ENCODE results near the gene UCHL3. TPM values are rescaled to one million over a fixed set of nuclear protein-coding genes. Genes with fewer than 3 reads are reported as not detected.

UCHL3 gene
- polyA plus RNA-seq, 3 donors, result 22.4 to 66.8 (median 51.8) TPM

DNA sequence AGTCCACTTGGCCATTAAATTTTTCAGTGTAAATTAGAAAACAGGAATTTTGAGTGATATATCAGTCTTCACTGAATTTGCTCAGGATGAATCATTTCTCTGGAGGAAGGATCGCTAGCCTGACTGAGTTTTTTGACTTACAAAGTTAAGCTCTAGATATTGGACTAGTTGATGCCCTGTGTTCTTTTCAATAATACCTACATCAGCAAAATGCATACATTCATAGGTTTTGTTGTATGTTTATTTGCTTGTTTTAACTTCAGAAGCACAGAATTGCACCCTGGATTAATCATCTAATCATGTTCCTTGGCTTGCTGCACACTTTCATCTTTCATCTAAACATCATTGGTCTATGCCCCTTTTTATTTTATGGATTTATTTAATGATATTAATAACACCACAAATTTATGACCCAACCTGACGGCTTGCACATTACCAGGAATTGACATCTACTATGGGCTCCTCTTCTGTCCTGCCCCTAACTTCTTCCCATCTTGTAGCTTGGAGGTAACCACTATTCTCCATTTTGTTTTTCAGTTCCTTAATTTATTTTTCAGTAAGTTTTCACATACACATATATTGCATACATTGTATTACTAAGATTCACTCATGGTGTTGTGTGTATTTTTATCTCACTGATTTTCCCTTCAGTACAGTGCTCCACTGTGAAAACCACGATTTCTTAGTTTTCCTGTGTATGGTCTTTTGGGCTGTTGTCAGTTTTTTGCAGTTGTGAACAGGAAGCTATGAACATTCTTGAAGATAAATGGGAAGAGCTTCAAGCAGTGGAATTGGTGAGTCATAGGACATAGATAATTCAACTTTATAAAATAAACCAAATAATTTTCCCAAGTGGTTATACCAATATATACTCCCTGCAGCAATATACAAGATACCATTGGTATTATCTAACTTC, 35.3 kb upstream of the UCHL3 start:
- H3K27me3 Mint-ChIP-seq (ENCODE audit: low read depth in 3 of 3), result no peaks in the 10 kb centered on the region
- H3K27ac ChIP-seq (ENCODE audit: low read depth in 1 of 2, low read length in 2 of 2), result no peak overlapping the region
- H3K4me3 Mint-ChIP-seq, result no peak overlapping the region
- H2AFZ ChIP-seq (ENCODE audit: insufficient read depth, low read depth, low read length, poor library complexity, severe bottlenecking), result no peak overlapping the region
- no CpG with 5 or more reads among the region's 3 CpGs for WGBS (ENCODE audit: insufficient coverage)
- no peak for DNase-seq
- intact Hi-C loops (cut with micrococcal nuclease), result no loop called here
- peaks cover 24 to 25% of the 10 kb centered on the region in 2 donors for H3K4me1 ChIP-seq (ENCODE audit: control insufficient read depth in 1 of 2, insufficient read depth in 2 of 2, low read length in 2 of 2)
- H4K20me1 ChIP-seq (ENCODE audit: insufficient read depth, low read length), result no peaks in the 10 kb centered on the region
- H3K9me3 ChIP-seq (replicated peaks in 1 of 2; ENCODE audit: control insufficient read depth in 1 of 2, insufficient read depth in 1 of 2, low read length in 2 of 2), result peaks cover 0 to 12% of the 10 kb centered on the region in 2 donors
- peak overlapping the region in 2 of 7 donors; percentile 31 to 66 for H3K27ac Mint-ChIP-seq
- peaks cover 24% of the 10 kb centered on the region for H3K4me1 Mint-ChIP-seq
- peaks cover 3 to 27% (median 11%) of the 10 kb centered on the region in 7 donors for H3K9me3 Mint-ChIP-seq
- no peak overlapping the region for H3K9ac ChIP-seq (ENCODE audit: insufficient read depth, low read length, poor library complexity, severe bottlenecking)
- H3K79me2 ChIP-seq (ENCODE audit: insufficient read depth, low read length), result no peaks in the 10 kb centered on the region
- H3K4me2 ChIP-seq (replicated peaks; ENCODE audit: extremely low read depth, low read length, poor library complexity, severe bottlenecking), result no peak overlapping the region
- no peaks in the 10 kb centered on the region for H3K36me3 ChIP-seq (replicated peaks in 1 of 2; ENCODE audit: control insufficient read depth in 1 of 2, insufficient read depth in 2 of 2, low read length in 2 of 2)
- H3K4me3 ChIP-seq (replicated peaks in 1 of 3; ENCODE audit: low read depth in 2 of 3, low read length in 3 of 3), result no peak overlapping the region
- H3K36me3 Mint-ChIP-seq, result no peaks in the 10 kb centered on the region
- TF ChIP-seq, protein P1, sequence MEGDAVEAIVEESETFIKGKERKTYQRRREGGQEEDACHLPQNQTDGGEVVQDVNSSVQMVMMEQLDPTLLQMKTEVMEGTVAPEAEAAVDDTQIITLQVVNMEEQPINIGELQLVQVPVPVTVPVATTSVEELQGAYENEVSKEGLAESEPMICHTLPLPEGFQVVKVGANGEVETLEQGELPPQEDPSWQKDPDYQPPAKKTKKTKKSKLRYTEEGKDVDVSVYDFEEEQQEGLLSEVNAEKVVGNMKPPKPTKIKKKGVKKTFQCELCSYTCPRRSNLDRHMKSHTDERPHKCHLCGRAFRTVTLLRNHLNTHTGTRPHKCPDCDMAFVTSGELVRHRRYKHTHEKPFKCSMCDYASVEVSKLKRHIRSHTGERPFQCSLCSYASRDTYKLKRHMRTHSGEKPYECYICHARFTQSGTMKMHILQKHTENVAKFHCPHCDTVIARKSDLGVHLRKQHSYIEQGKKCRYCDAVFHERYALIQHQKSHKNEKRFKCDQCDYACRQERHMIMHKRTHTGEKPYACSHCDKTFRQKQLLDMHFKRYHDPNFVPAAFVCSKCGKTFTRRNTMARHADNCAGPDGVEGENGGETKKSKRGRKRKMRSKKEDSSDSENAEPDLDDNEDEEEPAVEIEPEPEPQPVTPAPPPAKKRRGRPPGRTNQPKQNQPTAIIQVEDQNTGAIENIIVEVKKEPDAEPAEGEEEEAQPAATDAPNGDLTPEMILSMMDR (IDR thresholded peaks at IDR 0.05), result no peak
- no peaks in the 10 kb centered on the region for H3K27me3 ChIP-seq (ENCODE audit: control insufficient read depth in 2 of 2, insufficient read depth in 2 of 2, low read length in 2 of 2)

DNA sequence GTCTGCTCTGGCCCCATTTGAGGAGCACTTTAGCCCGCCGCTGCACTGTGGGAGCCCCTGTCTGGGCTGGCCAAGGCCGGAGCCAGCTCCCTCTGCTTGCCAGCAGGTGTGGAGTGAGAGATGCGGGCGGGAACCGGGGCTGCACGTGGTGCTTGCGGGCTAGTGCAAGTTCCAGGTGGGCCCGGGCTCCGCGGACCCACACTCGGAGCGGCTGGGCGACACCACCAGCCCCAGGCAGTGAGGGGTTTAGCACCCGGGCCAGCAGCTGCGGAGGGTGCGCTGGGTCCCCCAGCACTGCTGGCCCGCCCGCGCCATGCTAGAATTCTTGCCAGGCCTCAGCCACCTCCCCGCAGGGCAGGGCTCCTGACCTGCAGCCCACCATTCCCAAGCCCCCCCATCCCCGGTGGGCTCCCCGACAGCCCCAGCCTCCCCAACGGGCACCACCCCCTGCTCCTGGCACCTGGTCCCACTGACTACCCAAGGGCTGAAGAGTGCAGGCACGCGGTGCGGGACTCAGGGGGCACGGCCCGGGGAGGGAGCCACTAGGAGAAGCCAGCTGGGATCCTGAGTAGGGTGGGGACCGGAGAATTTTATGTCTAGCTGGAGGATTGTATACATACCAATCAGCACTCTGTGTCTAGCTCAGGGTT, 31.0 kb upstream of the UCHL3 start:
- Histone ChIP-seq H3K27me3 (ENCODE audit: control insufficient read depth in 2 of 2, insufficient read depth in 2 of 2, low read length in 2 of 2) (no peaks in the 10 kb centered on the region), H3K4me1 (ENCODE audit: control insufficient read depth in 1 of 2, insufficient read depth in 2 of 2, low read length in 2 of 2) (peaks cover 2 to 5% of the 10 kb centered on the region in 2 donors), H3K9ac (ENCODE audit: insufficient read depth, low read length, poor library complexity, severe bottlenecking) (no peak overlapping the region), H3K4me3 (replicated peaks in 1 of 3; ENCODE audit: low read depth in 2 of 3, low read length in 3 of 3) (no peak overlapping the region), H3K4me2 (replicated peaks; ENCODE audit: extremely low read depth, low read length, poor library complexity, severe bottlenecking) (no peak overlapping the region), H4K20me1 (ENCODE audit: insufficient read depth, low read length) (no peaks in the 10 kb centered on the region), H2AFZ (ENCODE audit: insufficient read depth, low read depth, low read length, poor library complexity, severe bottlenecking) (no peak overlapping the region), H3K9me3 (replicated peaks in 1 of 2; ENCODE audit: control insufficient read depth in 1 of 2, insufficient read depth in 1 of 2, low read length in 2 of 2) (peaks cover 0 to 22% of the 10 kb centered on the region in 2 donors), H3K79me2 (ENCODE audit: insufficient read depth, low read length) (no peaks in the 10 kb centered on the region), H3K36me3 (replicated peaks in 1 of 2; ENCODE audit: control insufficient read depth in 1 of 2, insufficient read depth in 2 of 2, low read length in 2 of 2) (no peaks in the 10 kb centered on the region), H3K27ac (ENCODE audit: low read depth in 1 of 2, low read length in 2 of 2) (no peak overlapping the region)
- Mint-ChIP-seq H3K4me1 (peaks cover 9% of the 10 kb centered on the region), H3K36me3 (no peaks in the 10 kb centered on the region), H3K4me3 (no peak overlapping the region), H3K27ac (peak overlapping the region in 1 of 7 donors; percentile 15), H3K9me3 (peaks cover 18 to 52% (median 29%) of the 10 kb centered on the region in 7 donors), H3K27me3 (ENCODE audit: low read depth in 3 of 3) (peaks cover 0 to 2% (median 0%) of the 10 kb centered on the region in 3 donors)
- no peak for DNase-seq
- intact Hi-C loops (cut with micrococcal nuclease), result no loop called here
- TF ChIP-seq, protein P1 (IDR thresholded peaks at IDR 0.05), result no peak
- 98% methylated on average over 19 of the region's 30 CpGs for WGBS (ENCODE audit: insufficient coverage)

Data from CD14-positive monocyte (primary cell).